IPS-NIHi11 (cell line): ENCODE results near the gene IGSF21.

ENCODE experiments used
- DNase-seq: peaks from one replicate; pipeline ENCODE4 v3.0.0; 2012; ENCODE audit warnings: mixed read lengths, low spot score

The IGSF21 gene

DNA sequence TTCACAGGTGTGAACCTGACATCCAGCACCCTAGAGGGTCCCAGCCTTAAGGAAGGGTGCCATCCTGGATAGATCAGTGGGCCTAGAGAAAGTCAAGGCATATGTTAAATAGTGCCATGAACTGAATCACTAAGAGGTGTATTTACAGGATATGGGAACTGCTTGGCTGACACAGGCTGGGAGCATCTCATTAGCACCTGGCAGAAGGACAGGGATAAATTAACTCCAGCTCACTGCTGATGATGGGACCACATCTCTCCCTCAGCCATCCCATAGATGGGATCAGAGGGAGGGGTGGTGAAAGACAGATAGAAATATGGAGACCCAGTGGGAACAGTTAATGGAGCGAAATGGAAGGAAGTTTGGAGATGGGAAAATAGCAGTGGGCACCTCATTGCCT, 122.0 kb downstream of the IGSF21 start:
- no peak for DNase-seq

DNA sequence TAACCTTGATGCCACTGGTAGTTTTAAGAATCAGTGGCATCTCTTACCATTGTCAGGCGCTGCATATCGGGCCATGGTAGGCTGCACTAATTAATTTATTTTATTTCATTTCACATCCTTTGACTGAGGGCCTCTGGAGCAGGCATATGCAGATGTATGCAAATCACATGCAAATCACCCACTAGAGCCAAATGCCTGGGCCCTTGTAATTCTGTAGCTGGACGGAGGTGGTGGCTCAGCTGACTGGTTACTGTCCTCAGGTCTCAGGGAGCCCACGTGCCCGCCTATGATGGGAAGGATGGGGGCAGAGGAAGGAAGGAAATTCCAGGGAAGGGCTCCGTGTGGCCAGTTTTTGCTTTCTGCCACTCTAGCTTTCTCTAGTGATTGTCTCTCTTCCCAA, 122.7 kb downstream of the IGSF21 start:
- DNase-seq = no peak

DNA sequence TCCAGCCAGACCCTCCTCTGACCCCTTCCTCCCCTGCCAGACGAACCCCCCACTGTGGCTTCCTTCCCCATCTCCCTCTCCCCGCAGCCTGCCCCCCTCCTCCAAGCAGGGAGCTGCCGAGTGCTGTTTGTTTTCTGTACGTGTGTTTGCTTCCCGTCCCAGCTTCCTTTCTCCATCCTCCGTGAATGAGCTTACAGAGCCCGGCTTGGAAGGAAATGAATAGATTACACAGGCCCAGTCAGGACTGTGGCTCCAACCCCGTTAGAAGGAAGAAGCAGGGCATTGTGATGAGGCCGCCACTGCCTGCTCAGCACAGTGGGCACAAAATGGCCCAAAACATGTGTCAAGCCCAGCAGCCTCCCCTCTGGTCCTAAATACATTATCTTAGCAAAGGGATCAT, 123.2 kb downstream of the IGSF21 start:
- DNase-seq = no peak

DNA sequence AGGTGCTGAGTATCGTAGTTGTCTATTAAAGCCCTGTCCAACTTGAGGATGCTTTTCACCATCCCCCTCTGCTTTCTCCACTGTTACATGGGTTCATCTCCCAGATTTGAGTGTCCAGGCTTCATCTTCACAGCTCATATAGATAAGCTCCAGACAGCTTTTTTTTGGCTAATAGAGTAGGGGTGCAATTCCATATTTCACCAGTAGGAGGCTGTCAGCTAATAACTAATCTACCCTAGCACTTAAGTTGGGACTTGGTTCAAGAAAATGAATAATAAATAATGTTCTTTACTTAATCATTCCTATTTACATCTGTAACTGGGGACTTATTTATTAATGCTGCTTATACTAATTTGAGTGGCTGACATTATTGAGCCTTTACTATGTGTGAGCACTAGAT, 124.5 kb downstream of the IGSF21 start:
- no peak for DNase-seq

DNA sequence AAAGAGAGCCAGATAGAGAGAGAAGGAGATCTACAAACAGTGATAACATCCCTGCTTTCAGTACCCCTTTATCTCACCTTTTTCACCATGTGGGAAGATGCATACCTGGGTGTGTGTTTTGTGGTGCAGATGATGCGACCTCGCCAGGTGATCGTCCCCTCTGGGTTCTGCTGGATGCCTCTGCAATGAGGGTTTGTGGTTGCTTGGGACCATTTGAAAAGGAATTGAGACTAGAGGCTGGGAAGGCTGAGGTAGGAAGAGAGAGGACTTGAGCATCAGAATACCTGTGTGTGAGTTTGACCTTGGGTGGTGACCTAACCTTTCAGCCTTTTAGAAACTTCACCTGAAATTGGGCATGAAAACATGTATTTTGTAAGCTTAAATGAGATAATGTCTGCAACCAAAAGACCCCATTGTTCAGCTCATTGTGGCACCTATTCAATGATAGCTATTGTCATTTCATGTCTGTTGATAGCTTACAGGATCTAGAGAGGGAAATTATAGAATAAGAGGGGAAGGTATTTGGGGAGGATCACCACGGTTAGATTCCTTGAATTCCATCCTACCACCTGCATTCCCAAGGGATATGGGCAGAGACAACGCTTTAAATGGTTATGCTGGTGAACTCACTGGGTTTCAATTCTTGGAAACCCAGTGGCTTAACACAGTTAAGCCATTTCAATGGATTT, 125.7 kb downstream of the IGSF21 start:
- no peak for DNase-seq

DNA sequence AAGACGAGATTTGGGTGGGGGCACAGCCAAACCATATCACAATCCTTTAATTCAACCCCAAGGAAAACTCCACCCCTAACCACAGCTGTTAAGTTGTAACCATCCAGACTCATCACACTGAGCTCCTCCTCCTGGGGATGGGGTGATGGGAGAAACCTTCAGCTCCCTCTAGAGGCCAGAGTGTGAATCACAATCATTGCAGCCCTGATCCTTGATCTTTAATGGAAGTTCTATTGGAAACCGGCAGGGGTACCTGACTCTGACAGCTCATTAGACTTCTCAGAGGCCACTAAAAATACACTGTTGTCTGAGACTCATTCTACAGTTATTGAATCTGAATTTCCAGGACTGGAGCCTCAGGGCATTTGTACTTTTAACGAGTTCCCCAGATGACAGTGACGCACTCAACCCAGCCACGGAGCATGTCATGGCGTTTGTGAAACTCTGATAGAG, 127.2 kb downstream of the IGSF21 start:
- peak; percentile 91 for DNase-seq

DNA sequence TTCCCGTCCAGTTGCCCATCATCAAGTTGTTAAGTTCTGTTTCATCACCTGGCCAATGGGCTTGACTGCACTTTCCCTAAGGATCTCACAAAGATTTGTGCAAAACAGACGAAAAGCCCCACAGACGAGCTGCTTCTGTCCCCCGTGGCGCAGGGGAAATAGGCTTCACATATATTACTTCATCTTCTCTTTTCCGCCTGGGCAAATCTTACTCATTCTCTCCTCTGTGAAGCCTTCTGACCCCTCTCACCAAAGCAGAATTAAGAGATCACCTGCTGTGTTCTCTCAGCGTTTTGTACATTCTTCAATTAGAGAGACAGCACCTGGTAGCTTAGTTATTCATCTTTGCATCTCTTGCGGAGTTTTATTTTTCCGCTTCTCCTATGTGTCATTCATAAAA, 129.8 kb downstream of the IGSF21 start:
- no peak for DNase-seq

DNA sequence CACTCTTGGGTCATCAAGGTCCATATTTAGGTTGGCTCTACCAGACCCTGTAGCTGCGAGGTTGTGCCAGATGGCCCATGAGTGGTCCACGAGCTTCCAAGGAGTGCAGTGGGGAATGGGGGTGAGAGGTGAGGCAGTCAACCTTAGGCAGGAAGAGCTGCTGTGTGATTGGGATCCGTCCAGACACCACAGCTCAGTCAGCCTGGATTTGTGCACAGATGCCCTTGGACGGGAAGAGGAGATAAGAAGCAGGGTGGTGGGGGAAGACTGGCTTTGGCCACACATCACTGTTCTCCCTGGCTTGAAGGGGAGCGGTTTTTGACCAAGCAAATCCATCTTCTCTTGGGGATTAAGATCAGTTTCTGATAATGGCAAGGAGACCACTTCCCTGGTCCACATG, 130.6 kb downstream of the IGSF21 start:
- DNase-seq = no peak

DNA sequence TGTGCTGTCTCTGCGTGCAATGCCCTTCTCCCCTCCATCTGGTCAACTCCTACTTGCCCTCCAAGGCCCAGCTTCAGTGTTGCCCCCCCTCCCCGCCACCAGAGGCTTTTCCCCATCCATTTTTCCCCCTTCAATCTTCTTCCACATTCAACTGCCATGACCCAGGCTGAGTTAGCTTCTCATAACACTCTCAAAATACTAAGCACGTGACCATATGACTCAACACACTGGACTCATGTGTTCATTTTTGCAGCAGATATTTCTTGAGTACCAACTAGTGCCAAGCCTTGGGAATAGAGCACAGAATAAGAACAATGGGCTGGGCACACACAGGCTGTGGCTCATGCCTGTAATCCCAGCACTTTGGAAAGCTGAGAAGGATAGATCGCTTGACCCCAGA, 132.1 kb downstream of the IGSF21 start:
- no peak for DNase-seq

DNA sequence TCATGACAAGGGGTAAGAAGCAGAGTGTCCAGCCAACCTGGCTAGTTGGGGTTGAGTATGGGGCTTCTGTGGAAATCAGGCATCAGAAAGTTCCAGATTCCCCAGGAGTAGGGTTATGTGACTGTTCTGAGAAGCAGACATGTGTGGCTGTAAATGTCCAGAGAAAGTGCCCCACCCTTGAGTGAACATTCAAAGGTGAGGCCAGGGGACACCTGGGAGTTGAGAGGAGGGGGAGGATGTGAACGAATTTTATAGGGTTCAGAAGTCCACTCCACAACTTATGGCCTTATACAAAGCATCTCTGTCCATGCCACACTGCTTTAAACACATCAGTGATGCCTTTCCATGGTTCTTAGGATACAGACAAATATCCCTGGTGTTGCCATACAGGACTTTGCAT, 133.3 kb downstream of the IGSF21 start:
- no peak for DNase-seq

DNA sequence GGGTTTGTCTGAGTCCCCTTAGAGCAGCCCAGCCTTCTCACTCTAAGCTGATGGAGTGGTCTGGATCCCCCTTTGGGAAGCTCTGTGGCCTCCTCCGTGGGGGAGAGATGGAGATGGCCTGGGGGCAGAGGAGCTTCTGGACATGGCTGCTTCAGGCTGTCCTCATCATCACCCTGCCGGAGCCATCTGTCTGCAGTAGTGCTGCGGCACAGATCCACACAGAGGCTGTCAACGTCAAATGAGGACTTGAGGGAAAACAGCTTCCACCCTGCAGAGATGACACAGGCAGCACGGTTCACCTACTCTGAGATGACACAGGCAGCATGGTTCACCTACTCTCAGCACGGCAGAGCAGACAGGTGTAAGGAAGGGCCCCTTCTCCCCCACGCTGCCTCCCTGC, 134.3 kb downstream of the IGSF21 start:
- no peak for DNase-seq

DNA sequence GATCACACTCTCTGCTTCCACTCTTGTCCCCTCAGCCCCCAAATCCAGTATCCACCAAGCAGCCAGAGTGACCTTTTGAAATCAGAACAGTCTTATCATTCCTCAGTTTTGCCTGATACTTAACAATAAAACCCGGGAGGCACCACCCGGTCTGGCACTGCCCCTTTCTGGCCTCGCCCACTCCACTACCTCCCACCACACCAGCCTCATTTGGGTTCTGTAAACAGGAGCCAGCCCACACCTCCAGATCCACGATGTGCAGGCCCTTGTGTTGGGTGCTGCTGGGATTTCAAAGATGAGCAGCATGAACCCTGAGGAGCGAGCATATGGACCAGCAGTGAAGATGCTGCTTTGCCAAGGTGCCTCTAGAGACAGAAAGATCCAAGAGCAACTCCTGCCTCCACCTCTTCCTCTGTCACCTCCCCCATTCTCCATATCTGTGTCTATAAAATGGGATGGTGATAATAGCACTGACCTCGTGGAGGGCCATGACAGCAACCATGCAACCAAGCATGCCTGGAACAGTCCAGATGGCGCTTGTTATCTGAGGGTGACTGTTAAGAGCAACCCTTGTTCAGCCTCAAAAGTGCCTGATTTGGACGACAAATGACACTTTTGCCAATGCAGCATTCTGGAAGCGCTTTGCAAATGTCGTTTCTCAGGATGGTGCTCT, 136.0 kb downstream of the IGSF21 start:
- no peak for DNase-seq

DNA sequence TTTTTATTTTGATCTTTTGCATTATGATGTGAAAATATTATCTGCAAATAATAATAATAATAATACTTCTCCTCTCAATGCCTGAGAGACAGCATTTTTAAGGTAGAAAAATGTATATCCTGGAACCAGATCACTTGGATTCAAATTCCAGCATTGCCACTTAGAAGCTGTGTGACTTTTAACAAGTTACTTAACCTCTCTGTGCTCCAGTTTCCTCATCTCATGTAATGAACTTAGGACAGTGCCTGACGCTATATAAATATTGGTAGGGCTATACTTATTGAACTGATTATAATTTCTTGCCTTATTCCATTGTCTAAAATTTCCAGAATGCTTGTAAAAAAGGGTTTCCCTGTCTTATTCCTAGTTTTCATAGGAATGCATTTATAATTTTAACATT, 137.2 kb downstream of the IGSF21 start:
- DNase-seq = no peak

DNA sequence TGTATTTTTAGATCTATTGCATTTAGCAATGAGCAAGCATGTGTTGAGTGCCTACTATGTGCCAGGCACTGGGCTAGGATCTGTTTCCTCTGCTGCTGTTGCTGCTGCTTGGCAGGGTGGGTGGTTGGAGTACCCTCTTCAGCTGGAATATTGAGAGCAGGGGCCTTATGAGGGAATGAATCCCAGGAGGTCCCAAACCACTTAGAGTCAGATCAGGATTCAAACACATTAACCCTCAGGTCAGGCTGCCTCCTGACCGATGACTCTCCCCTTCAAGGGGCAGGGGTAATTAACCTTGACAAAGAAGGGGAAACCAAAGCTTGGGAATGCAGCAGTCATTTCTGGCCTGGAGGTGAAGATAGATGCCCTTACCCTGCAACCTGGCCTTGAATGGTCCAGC, 138.0 kb downstream of the IGSF21 start:
- DNase-seq = no peak

DNA sequence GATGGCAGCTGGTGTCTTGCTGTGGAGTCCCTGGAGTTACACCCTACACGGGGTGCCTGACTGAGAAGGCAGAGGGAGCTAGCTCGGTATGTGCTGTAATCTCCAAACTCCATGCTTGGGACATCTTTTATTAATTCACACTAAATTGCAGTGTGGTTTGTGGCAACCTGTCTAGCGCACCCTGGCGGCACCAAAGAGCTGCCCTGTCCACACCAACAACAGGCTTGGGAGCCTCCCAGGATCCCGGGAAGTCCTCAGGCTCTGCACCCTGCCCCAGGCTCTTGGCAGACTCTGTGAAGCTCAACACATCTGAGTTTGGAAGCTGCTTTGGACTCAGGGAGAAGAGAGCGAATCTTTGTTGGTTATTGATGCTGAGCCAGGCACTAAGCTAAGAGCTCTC, 138.9 kb downstream of the IGSF21 start:
- no peak for DNase-seq

DNA sequence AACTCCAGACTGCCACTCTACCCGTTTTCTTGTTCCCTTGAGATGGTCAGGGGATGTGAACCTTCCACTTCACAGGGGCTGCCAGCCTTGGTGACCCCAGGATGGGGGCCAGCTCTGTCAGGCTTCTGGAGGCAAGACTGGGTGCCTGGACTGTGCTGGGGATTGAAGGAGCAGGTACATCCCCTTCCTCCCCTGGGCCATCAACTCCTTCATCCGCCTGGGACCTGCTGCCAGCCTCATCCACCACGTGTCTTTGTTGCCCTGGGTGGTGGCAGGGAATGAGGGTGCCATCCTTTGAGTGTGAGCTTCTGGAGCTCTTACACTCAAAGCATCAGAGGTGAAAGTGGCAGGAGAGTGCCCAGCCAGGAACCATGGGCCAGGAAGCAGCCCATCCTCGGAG, 139.6 kb downstream of the IGSF21 start:
- DNase-seq = no peak

DNA sequence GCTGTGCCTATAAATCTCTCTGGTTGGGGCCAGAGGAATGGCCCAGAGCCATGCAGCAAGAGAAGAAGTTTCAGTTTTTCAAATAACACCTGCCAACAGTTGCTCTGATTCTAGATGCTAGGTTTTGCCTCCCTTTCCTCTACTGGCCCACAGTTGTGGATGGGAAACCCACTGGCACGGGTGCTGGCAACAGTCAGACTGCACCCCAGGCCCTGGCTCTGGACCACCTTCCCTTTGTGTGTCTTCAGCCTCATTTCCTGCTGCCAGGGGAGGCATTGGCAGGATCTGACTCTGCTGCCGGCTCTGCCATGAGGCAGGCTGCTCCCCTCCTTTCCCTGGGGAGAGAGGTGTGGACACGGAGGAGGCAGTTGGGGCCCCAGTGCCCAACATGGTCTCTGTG, 142.0 kb downstream of the IGSF21 start:
- DNase-seq = no peak

DNA sequence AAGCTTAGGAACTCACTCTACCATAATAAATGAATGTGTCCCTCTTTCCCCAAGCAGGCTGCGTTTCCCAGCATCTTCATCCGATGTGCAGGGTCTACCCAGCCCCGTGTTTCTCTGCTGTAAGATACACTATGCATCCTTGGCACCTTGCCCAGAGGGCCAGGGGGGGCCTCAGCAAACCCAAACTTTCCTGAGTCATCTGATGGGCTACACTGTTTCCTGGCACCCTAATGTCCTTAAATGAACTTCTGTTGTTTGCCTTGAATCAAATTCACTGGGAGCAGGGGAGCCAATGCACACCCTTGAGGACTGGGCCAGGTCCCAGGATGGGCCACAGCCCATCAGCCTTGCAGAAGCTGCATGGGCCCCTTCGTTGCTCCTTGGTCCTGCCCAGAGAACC, 145.5 kb downstream of the IGSF21 start:
- DNase-seq = no peak

DNA sequence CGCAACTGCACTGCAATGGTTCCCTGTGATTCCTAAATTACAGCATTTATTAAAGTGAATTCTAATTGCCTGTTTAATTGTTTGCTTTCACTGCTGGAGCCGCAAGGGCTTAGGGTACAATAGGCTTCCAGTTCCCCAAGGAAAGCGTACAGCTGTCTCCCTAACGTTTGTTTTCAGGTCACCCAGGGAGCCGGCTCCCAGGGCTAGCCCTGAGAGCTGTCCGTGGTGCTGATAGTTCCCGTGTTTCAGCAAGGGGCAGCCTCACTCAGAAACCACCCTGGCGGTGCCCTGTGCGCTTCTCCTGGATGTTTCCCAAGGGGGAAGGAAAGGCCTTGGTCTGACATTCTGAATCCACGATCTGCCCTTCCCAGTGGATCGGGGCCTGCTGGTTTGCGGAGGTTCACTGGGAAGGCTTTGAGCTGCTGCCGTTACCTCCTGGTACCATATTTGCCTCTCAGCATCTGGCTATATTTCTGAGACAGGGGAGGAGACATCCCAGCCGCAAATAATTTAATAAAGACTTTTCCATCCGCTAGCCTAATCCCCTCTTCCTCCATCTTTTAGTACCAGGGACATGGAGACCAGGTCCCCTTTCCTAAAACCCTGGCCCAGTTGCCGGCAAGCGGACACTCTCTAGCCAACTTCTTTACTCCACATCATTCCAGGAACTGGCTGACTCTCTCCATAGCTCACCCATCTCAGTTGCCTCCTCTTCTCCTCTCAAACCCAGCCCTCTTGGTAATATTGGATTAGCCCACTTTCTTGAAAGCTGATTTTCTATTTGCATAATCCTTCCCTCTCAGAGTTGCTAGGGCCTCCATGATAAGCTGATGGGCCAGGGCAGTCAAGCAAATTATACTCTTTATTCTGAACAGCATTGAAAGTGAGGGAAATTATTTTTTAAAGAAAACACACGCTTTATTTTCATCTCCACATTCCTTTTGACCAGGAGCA, 149.0 kb downstream of the IGSF21 start:
- DNase-seq = peak; percentile 93

DNA sequence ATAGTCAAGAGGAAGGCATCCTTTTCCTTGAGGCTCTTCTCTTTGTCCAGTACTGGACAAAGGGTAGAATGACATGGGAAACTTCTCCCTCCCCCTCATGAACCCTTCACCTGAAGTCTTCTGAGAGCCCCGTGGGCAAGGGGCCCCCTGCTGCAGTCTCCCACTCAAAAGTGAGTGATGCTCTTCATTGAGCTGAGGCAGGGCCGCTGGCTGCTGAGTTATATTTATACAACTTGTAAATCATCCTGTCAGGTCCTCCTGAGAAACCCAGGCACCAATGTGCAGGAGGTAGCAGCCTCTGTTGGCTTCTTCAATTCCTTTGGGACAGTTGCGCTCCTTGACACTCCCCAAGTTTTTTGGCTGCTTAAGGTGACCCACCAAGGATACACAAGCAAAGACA, 150.2 kb downstream of the IGSF21 start:
- DNase-seq = no peak

DNA sequence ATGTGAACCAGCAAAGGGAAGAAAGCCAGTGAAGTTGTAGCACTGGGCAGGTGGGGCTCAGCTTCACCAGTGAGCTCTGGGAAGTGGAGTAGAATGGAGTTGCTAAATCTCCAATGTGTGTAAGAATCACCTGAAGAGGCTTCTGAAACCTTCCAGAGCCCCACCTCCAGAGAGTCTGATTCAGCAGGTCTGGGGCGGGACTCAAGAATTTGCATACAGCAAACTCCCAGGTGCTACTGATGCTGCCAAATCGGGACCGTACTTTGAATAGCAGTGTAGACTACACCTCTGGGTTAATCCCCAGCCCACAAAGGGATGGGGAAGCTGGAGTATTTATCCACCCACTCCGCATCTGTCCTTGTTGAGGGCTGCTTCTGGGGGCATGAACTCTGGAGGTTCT, 154.3 kb downstream of the IGSF21 start:
- no peak for DNase-seq

DNA sequence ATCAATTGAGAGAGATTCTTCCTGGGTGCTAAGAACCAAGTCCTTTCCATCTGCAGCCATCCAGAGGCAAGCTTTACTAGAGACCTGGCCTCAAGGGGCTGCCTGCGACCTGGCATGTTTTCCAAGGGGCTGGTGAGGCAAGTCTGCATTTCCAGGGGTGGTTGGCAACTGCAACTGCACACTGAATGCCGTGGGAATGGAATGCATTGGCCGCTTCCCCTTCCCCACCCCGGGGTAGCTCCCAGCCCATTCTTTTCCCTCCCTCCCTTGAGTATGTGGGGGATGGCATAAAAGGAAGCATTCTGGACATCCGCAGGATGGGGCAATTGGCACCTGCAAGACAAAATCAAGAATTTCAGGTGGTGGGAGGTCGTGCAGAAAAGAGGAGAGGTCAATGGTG, 155.1 kb downstream of the IGSF21 start:
- DNase-seq = peak; percentile 51

DNA sequence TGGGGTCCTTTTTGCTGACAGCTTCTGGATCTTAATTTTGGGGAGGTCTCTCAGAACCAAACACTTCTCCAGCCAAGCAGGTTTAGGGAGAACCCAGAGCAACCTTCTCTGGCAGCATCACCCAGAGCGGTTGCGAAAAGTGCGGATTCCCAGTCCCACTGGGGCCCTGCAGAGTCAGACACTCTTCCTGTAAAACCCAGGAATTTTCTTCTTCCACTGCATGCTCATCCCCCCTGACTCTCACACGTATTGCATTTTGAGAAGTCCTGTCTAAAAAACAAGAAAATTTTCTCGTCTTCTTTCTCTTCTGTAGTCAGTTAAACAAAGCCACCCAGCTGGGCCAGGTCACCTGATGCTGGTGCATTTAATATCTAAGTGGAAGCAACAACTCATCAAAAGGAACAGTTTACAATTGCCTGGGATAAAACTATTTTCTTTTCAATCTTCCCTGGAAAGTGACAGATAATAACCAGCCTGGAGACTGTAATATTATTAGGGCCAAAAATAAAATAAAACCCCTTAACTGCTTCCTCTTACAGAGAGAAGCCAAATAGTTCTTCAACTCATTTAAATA, 156.0 kb downstream of the IGSF21 start:
- no peak for DNase-seq
